HepG2 (cell line): ENCODE data around the gene GNAZ. TPM values are rescaled to one million over a fixed set of nuclear protein-coding genes. Genes with fewer than 3 reads are reported as not detected.

Experiments
- ATAC-seq: fragments of 200-7000 bp; cut with Tn5 transposase; 3 replicates; pipeline ENCODE4 v1.9.1; 2020; ENCODE audit warnings: mild to moderate bottlenecking, moderate library complexity
- BruUV-seq: library from RNA; stranded (reverse); fragments of 400-500 nt; replicated peaks from 2 replicates; lab custom pipeline; 2021; lab: Mats Ljungman, UMichigan
- CTCF ChIA-PET: fragments of 300-600 bp; formaldehyde crosslinking; extraction: SDS; loops from one replicate; lab custom pipeline; 2021; ENCODE audit warnings: low total read pairs, inconsistent platforms, low intra/inter-chr PET ratio; lab: Yijun Ruan, JAX
- POLR2A ChIA-PET: fragments of 350-600 bp; sonication (Branson Sonifier 250); formaldehyde crosslinking; loops from one replicate; lab custom pipeline; 2020; ENCODE audit warnings: antibody characterized with exemption, inconsistent platforms; lab: Yijun Ruan, JAX
- DNase-seq: peaks from one replicate; pipeline ENCODE4 v3.0.0-alpha.2; 2015; ENCODE audit warnings: low spot score
- FAIRE-seq: peaks from 3 replicates; lab custom pipeline; 2011; peaks lifted over from hg19 to GRCh38; lab: Jason Lieb, UNC
- H2AFZ ChIP-seq: one replicate; pipeline ENCODE4 v1.6.1; 2011; ENCODE audit warnings: low read length, inconsistent platforms
- H3K27ac ChIP-seq: fragments of 300-600 bp; 3 replicates; pipeline ENCODE4 v1.8.0; 2011; ENCODE audit warnings: mixed run types, mild to moderate bottlenecking, mixed read lengths, low read length, inconsistent platforms; ENCODE audit not compliant: insufficient read depth; ENCODE audit errors: extremely low read length
- H3K27me3 ChIP-seq, 2 experiments: fragments of 200-600 bp in 1 of 2; 2 replicates in 1 of 2; 3 replicates in 1 of 2; pipeline versions ENCODE4 v1.6.0 to v1.8.0; 2011; ENCODE audit warnings: low read length in 2 of 2, mild to moderate bottlenecking in 2 of 2, moderate library complexity in 2 of 2, inconsistent platforms in 1 of 2; ENCODE audit not compliant: insufficient read depth in 2 of 2, control insufficient read depth in 1 of 2
- H3K36me3 ChIP-seq, 2 experiments: fragments of 200-600 bp in 1 of 2; replicated peaks in 1 of 2; 2 replicates in 1 of 2; 3 replicates in 1 of 2; pipeline versions ENCODE4 v1.5.1 to v1.8.0; 2011; ENCODE audit warnings: low read length in 2 of 2, inconsistent platforms in 1 of 2; ENCODE audit not compliant: insufficient read depth in 2 of 2, control insufficient read depth in 1 of 2
- H3K4me1 ChIP-seq: 2 replicates; pipeline ENCODE4 v1.5.1; 2012; ENCODE audit warnings: low read length, inconsistent platforms; ENCODE audit not compliant: insufficient read depth
- H3K4me2 ChIP-seq: 2 replicates; pipeline ENCODE4 v1.6.0; 2011; ENCODE audit warnings: low read depth, low read length, inconsistent platforms
- H3K4me3 ChIP-seq, 3 experiments: fragments of 200-600 bp in 1 of 3; sonication (generic), shearing (Covaris generic) in 1 of 3; replicated peaks in 1 of 3; 2 replicates each; pipeline ENCODE4 v1.5.1; 2011 to 2016; ENCODE audit warnings: low read length in 3 of 3, inconsistent platforms in 2 of 3, low read depth in 2 of 3, mild to moderate bottlenecking in 2 of 3, control low read depth in 1 of 3, mixed read lengths in 1 of 3; ENCODE audit not compliant: insufficient read depth in 1 of 3
- H3K79me2 ChIP-seq: one replicate; pipeline ENCODE4 v1.6.1; 2011; ENCODE audit warnings: low read length, inconsistent platforms; ENCODE audit not compliant: insufficient read depth
- H3K9ac ChIP-seq: 2 replicates; pipeline ENCODE4 v1.6.0; 2011; ENCODE audit warnings: mild to moderate bottlenecking, low read depth, low read length, inconsistent platforms; ENCODE audit not compliant: insufficient read depth
- H3K9me3 ChIP-seq: 2 replicates; pipeline ENCODE4 v1.5.1; 2012; ENCODE audit warnings: mild to moderate bottlenecking, low read length
- H4K20me1 ChIP-seq: 2 replicates; pipeline ENCODE4 v1.6.0; 2011; ENCODE audit warnings: inconsistent platforms, mild to moderate bottlenecking, low read length, moderate library complexity; ENCODE audit not compliant: insufficient read depth
- CTCF ChIP-seq: sonication (generic); formaldehyde crosslinking; IDR thresholded peaks from 2 replicates; pipeline ENCODE4 v1.5.0; 2020; ENCODE audit warnings: mild to moderate bottlenecking, missing genetic modification reagents, moderate library complexity
- POGK ChIP-seq: sonication (generic); formaldehyde crosslinking; conservative IDR thresholded peaks from 2 replicates; pipeline ENCODE4 v1.8.0; 2022; ENCODE audit warnings: mild to moderate bottlenecking, moderate library complexity, missing genetic modification reagents
- ZNF800 ChIP-seq: sonication (generic); formaldehyde crosslinking; IDR thresholded peaks from 2 replicates; pipeline ENCODE4 v1.4.0; 2020; ENCODE audit warnings: missing genetic modification reagents
- ZXDC ChIP-seq: sonication (generic); formaldehyde crosslinking; IDR thresholded peaks from 2 replicates; pipeline ENCODE4 v1.5.0; 2020; ENCODE audit warnings: mild to moderate bottlenecking, missing genetic modification reagents
- WGBS: methylation state at CpG from one replicate; pipeline ENCODE4 v1.1.6; 2017; ENCODE audit warnings: low lambda C conversion rate; 5-methylcytosine and 5-hydroxymethylcytosine counted together
- in situ Hi-C: cut with HindIII; loops from 2 replicates; pipeline ENCODE4 v1.10.0; 2017; ENCODE audit warnings: low pct_unique_long_range_greater_than_20kb; ENCODE audit not compliant: extremely low pct_ligation_motif_present
- intact Hi-C: fragments of 100-400 bp; cut with micrococcal nuclease; formaldehyde crosslinking; loops from one replicate; pipeline ENCODE4 v1.10.0; 2022; ENCODE audit not compliant: unreplicated experiment
- polyA plus RNA-seq, 8 experiments: library from polyadenylated mRNA; depleted of rRNA in 3 of 8; stranded (reverse) in 7 of 8; unstranded in 1 of 8; fragments of >200 nt; fragmentation: Illumina TruSeq in 4 of 8; extraction: Trizol in 4 of 8; gene quantifications; 2 replicates each; pipeline versions ENCODE4 v1.2.1 to v1.2.3, GENCODE V29; 2011 to 2016; ENCODE audit warnings: low read depth in 4 of 8, missing spikeins in 1 of 8, mixed read lengths in 1 of 8; ENCODE audit not compliant: insufficient read depth in 1 of 8
- total RNA-seq, 5 experiments: library from RNA; depleted of rRNA; stranded (reverse); fragments of >200 nt; fragmentation: Illumina TruSeq; extraction: Trizol; gene quantifications; 2 replicates each; pipeline ENCODE4 v1.2.3, GENCODE V29; 2016; ENCODE audit warnings: low read depth in 1 of 5

GNAZ gene
- total and polyA plus RNA-seq, 2 of the 13 experiments (the other 11 are each of a cell fraction or from before 2014, with no cell fraction given) = 11.4 to 22.3 TPM

DNA sequence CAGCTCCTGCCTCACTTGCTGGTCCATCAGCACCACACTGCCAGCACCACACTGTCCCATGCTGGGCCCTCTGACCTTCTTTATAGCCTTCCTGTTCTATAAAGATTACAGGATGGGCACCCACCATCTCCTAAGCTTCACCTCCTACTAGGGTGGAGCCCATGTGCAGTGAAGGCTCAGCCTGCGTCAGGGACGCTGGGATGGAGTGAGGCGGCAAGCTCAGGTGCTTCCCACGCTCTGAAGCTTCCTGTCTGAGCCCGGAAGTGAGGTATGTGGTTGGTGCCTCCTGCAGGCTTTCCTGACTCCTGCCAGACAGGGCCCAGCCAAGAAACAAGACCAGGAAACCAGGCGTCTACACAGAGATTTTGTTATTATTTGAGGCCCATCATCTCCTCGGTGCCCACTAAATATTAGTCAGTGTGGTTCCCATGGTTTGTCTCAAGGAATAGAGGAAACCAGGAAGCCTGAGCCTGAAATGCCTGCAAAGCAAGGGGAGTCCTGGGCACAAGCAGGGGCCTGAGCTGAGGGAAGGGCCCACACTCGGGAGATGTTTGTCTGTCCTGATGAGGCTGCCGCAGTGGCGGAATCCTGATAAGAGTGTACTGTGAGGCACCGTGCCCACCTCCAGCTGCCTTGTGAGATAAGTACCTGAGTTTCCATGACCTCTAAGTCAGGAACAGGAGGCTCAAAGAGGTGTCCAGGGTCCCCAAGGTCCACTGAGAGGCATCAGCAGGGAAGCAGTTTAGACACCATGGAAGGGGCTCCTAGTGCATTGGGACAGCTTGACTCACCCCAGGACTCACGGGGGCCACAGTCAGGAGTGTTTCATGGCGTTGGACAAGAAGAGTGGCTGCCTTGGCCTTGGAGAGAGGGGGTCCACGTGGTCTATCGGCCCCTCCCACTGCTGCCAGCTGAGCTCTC, 49.4 kb downstream of the GNAZ start:
- in situ Hi-C loops = loop anchor here (10.0 kb wide), 1 partner anchor 275 kb away; no protein-coding TSS in a partner anchor

More for the DNA sequence above, 49.4 kb downstream of the GNAZ start:
- intact Hi-C loops = loop anchor here (10.0 kb wide), 1 partner anchor 45 kb away; the partner anchor contains the start of gene GNAZ
- DNase-seq (no peak), ATAC-seq (no peak)
- H3K4me3 ChIP-seq = no peak overlapping the region
- H3K27ac ChIP-seq = no peak overlapping the region
- peaks cover 2 to 6% of the 10 kb centered on the region in 2 experiments; a peak in 3 of 5 replicates for H3K36me3 ChIP-seq
- POLR2A ChIA-PET = no interaction called here
- H3K4me1 ChIP-seq = peaks cover 7% of the 10 kb centered on the region
- TF ChIP-seq POGK (CRISPR knock-in tag) = no peak
- no peak for TF ChIP-seq ZNF800
- TF ChIP-seq CTCF (CRISPR knock-in tag) = peak; percentile 28; the same call in 1 of the 2 replicates
- TF ChIP-seq ZXDC (CRISPR knock-in tag) = no peak
- TF ChIP-seq, all 625 proteins: peak for 1
- H3K27me3 ChIP-seq = no peaks in the 10 kb centered on the region
- no peak overlapping the region for H2AFZ ChIP-seq
- BruUV-seq = no TSS peak
- FAIRE-seq = no peak
- no peaks in the 10 kb centered on the region for H3K79me2 ChIP-seq
- WGBS = 87% methylated on average over 9 of the region's 15 CpGs
- no peaks in the 10 kb centered on the region for H3K9me3 ChIP-seq
- H3K4me2 ChIP-seq = no peak overlapping the region
- no peaks in the 10 kb centered on the region for H4K20me1 ChIP-seq
- CTCF ChIA-PET = interaction anchor here (1.3 kb wide), 1 partner anchor 160 kb away, joined by 4 read pairs; no protein-coding TSS in a partner anchor
- H3K9ac ChIP-seq = no peak overlapping the region
